ENCODE results near the gene DDX6.

DNA sequence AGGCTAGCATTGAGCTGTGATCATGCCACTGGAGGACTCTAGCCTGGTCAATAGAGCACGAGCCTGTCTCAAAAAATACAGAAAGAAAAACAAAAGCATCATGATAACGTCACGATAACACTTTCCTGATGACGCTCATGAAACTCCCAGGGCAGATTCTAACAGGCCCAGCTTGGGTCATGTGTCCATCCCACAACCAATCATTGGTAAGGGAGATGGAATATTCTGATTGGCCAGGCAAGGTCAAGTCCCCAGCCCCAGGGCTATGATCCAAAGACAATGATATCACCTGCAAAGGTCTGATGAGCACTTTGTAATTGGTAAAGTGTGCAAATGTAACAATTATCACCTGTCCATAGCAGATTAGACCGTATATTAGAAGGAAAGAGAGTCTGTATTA is 21.5 kb upstream of the DDX6 start:
- TF ChIP-seq, protein P1, sequence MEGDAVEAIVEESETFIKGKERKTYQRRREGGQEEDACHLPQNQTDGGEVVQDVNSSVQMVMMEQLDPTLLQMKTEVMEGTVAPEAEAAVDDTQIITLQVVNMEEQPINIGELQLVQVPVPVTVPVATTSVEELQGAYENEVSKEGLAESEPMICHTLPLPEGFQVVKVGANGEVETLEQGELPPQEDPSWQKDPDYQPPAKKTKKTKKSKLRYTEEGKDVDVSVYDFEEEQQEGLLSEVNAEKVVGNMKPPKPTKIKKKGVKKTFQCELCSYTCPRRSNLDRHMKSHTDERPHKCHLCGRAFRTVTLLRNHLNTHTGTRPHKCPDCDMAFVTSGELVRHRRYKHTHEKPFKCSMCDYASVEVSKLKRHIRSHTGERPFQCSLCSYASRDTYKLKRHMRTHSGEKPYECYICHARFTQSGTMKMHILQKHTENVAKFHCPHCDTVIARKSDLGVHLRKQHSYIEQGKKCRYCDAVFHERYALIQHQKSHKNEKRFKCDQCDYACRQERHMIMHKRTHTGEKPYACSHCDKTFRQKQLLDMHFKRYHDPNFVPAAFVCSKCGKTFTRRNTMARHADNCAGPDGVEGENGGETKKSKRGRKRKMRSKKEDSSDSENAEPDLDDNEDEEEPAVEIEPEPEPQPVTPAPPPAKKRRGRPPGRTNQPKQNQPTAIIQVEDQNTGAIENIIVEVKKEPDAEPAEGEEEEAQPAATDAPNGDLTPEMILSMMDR (IDR thresholded peaks at IDR 0.05): no peak
- TF ChIP-seq ZFX (IDR thresholded peaks at IDR 0.05; ENCODE audit: borderline replicate concordance): no peak
